CD14-positive monocyte (primary cell): Measurements from ENCODE around the gene S100A1. TPM values are rescaled to one million over a fixed set of nuclear protein-coding genes. Genes with fewer than 3 reads are reported as not detected.

Experiments
- DNase-seq, 3 donors: peaks; one replicate each; pipeline ENCODE4 v3.0.0-alpha.2; 2011 to 2022
- H2AFZ ChIP-seq: 2 replicates; pipeline ENCODE4 v1.6.0; 2012; ENCODE audit warnings: mild to moderate bottlenecking, low read depth, low read length, inconsistent platforms; ENCODE audit not compliant: insufficient read depth, poor library complexity, severe bottlenecking
- H3K27ac ChIP-seq, 2 donors: 1 replicate in 1 of 2; 2 replicates in 1 of 2; pipeline ENCODE4 v1.5.1; 2012 to 2013; ENCODE audit warnings: low read length in 2 of 2, control low read depth in 1 of 2, inconsistent platforms in 1 of 2, low read depth in 1 of 2, mild to moderate bottlenecking in 1 of 2
- H3K27me3 ChIP-seq, 2 donors: one replicate each; pipeline versions ENCODE4 v1.6.0 to v1.6.1; 2011 to 2013; ENCODE audit warnings: low read length in 2 of 2; ENCODE audit not compliant: control insufficient read depth in 2 of 2, insufficient read depth in 2 of 2
- H3K36me3 ChIP-seq, 2 donors: replicated peaks in 1 of 2; 1 replicate in 1 of 2; 2 replicates in 1 of 2; pipeline versions ENCODE4 v1.5.1 to v1.6.1; 2012 to 2013; ENCODE audit warnings: low read length in 2 of 2, control low read depth in 1 of 2, inconsistent platforms in 1 of 2, mild to moderate bottlenecking in 1 of 2; ENCODE audit not compliant: insufficient read depth in 2 of 2, control insufficient read depth in 1 of 2
- H3K4me1 ChIP-seq, 2 donors: 1 replicate in 1 of 2; 2 replicates in 1 of 2; pipeline versions ENCODE4 v1.5.1 to v1.6.1; 2012 to 2013; ENCODE audit warnings: low read length in 2 of 2, control low read depth in 1 of 2, inconsistent platforms in 1 of 2, mild to moderate bottlenecking in 1 of 2, moderate library complexity in 1 of 2; ENCODE audit not compliant: insufficient read depth in 2 of 2, control insufficient read depth in 1 of 2
- H3K4me2 ChIP-seq: replicated peaks from 2 replicates; pipeline ENCODE3; 2012; ENCODE audit warnings: low read length, moderate library complexity, mild to moderate bottlenecking; ENCODE audit not compliant: poor library complexity, severe bottlenecking; ENCODE audit errors: extremely low read depth
- H3K4me3 ChIP-seq, 3 experiments: fragments of 200-600 bp in 1 of 3; sonication (generic) in 1 of 3; replicated peaks in 1 of 3; 1 replicate in 2 of 3; 2 replicates in 1 of 3; pipeline ENCODE4 v1.5.1; 2011 to 2013; ENCODE audit warnings: low read length in 3 of 3, mild to moderate bottlenecking in 3 of 3, control low read depth in 2 of 3, low read depth in 2 of 3, inconsistent platforms in 1 of 3, moderate library complexity in 1 of 3
- H3K79me2 ChIP-seq: 2 replicates; pipeline ENCODE4 v1.6.0; 2012; ENCODE audit warnings: mild to moderate bottlenecking, control low read depth, inconsistent platforms, low read length, moderate library complexity; ENCODE audit not compliant: insufficient read depth
- H3K9ac ChIP-seq: 2 replicates; pipeline ENCODE4 v1.6.0; 2017; ENCODE audit warnings: low read length, mild to moderate bottlenecking; ENCODE audit not compliant: insufficient read depth, poor library complexity, severe bottlenecking
- H3K9me3 ChIP-seq, 2 donors: replicated peaks in 1 of 2; 1 replicate in 1 of 2; 2 replicates in 1 of 2; pipeline versions ENCODE4 v1.5.1 to v1.6.1; 2012 to 2013; ENCODE audit warnings: low read length in 2 of 2, control low read depth in 1 of 2; ENCODE audit not compliant: control insufficient read depth in 1 of 2, insufficient read depth in 1 of 2
- H4K20me1 ChIP-seq: 2 replicates; pipeline ENCODE4 v1.6.0; 2012; ENCODE audit warnings: mild to moderate bottlenecking, low read length, control low read depth, moderate library complexity; ENCODE audit not compliant: insufficient read depth
- H3K27ac Mint-ChIP-seq, 7 donors: one replicate each; pipeline ENCODE4 v1.8.0; 2020; ENCODE audit warnings: mild to moderate bottlenecking in 7 of 7, mixed read lengths in 7 of 7, moderate library complexity in 6 of 7, inconsistent platforms in 2 of 7
- H3K27me3 Mint-ChIP-seq, 3 donors: one replicate each; pipeline ENCODE4 v1.8.0; 2021 to 2022; ENCODE audit warnings: low read depth in 3 of 3, mild to moderate bottlenecking in 3 of 3, mixed read lengths in 3 of 3, moderate library complexity in 3 of 3, inconsistent platforms in 1 of 3
- H3K36me3 Mint-ChIP-seq, 2 donors: one replicate each; pipeline ENCODE4 v1.8.0; 2020; ENCODE audit warnings: mixed read lengths in 2 of 2, inconsistent platforms in 1 of 2, mild to moderate bottlenecking in 1 of 2
- H3K4me1 Mint-ChIP-seq: one replicate; pipeline ENCODE4 v1.8.0; 2020; ENCODE audit warnings: mild to moderate bottlenecking, mixed read lengths
- H3K4me3 Mint-ChIP-seq, 2 donors: one replicate each; pipeline ENCODE4 v1.8.0; 2020; ENCODE audit warnings: mild to moderate bottlenecking in 2 of 2, mixed read lengths in 2 of 2, moderate library complexity in 1 of 2
- H3K9me3 Mint-ChIP-seq, 7 donors: one replicate each; pipeline ENCODE4 v1.8.0; 2020 to 2022; ENCODE audit warnings: mixed read lengths in 7 of 7, mild to moderate bottlenecking in 6 of 7, moderate library complexity in 6 of 7, inconsistent platforms in 2 of 7
- CTCF ChIP-seq: fragments of 200-600 bp; IDR thresholded peaks from one replicate; pipeline ENCODE4 v1.8.0; 2022; ENCODE audit warnings: antibody characterized with exemption, mild to moderate bottlenecking
- WGBS: methylation state at CpG from one replicate; pipeline ENCODE4 v1.1.5; 2013; ENCODE audit warnings: missing lambda C conversion rate; ENCODE audit not compliant: insufficient coverage; 5-methylcytosine and 5-hydroxymethylcytosine counted together
- intact Hi-C, 2 donors: fragments of 100-400 bp; cut with micrococcal nuclease; formaldehyde crosslinking; loops; one replicate each; pipeline versions ENCODE4 v1.15.0 to v1.15.1; 2023
- polyA plus RNA-seq, 3 donors: library from polyadenylated mRNA; depleted of rRNA in 1 of 3; unstranded in 2 of 3; stranded (reverse) in 1 of 3; fragments of 300-500 nt in 2 of 3; fragments of >200 nt in 1 of 3; fragmentation: Illumina TruSeq in 2 of 3; gene quantifications; 1 replicate in 2 of 3; 2 replicates in 1 of 3; pipeline ENCODE4 v1.2.3, GENCODE V29; 2012 to 2021

The S100A1 gene
- polyA plus RNA-seq, 3 donors, result not detected

GRCh38 chr1:153633754-153634665 is 5.8 kb downstream of the S100A1 start, which contains the start of gene CHTOP:
CHTOP (plus strand) TSS chr1:153634066; CDS start chr1:153636589, 2,523 bp downstream.
- peaks cover 26 to 39% of the 10 kb centered on the region in 2 donors for H3K36me3 Mint-ChIP-seq
- Histone ChIP-seq H3K27me3 (no peaks in the 10 kb centered on the region), H3K4me3 (peak within 1 kb of the TSS; percentile 61 to 85 (median 85)), H3K9ac (peak within 1 kb of the TSS; percentile 99), H3K4me1 (peaks cover 24 to 40% of the 10 kb centered on the region in 2 donors), H4K20me1 (peaks cover 42% of the 10 kb centered on the region), H3K9me3 (no peaks in the 10 kb centered on the region), H3K36me3 (peaks cover 30 to 33% of the 10 kb centered on the region in 2 donors), H3K79me2 (peaks cover 49% of the 10 kb centered on the region), H3K27ac (peak within 1 kb of the TSS; percentile 98), H2AFZ (peak within 1 kb of the TSS; percentile 65), H3K4me2 (peak within 1 kb of the TSS; percentile 90)
- H3K4me1 Mint-ChIP-seq, result peaks cover 37% of the 10 kb centered on the region
- peak within 1 kb of the TSS; percentile 90 to 97 for H3K4me3 Mint-ChIP-seq
- no peak for TF ChIP-seq CTCF
- intact Hi-C loops, result loop anchor here (5.0 kb wide), 4 partner anchors 37 to 103 kb away; partner anchors contain the start of gene ILF2 (in 1 of the 2)
- peak; percentile 98 to 99 (median 98) for DNase-seq
- H3K9me3 Mint-ChIP-seq, result no peaks in the 10 kb centered on the region
- peaks cover 0 to 2% (median 0%) of the 10 kb centered on the region in 3 donors for H3K27me3 Mint-ChIP-seq
- H3K27ac Mint-ChIP-seq, result peak within 1 kb of the TSS; percentile 99 to 100 (median 100)
- WGBS, result 2% methylated on average over 60 of the region's 65 CpGs

GRCh38 chr1:153635872-153636271 is 7.6 kb downstream of the S100A1 start:
- intact Hi-C loops, result no loop called here
- peak overlapping the region; percentile 11 for H3K4me2 ChIP-seq
- no peak for TF ChIP-seq CTCF
- H3K79me2 ChIP-seq, result peaks cover 68% of the 10 kb centered on the region
- no peaks in the 10 kb centered on the region for H3K9me3 ChIP-seq
- H3K27ac ChIP-seq, result no peak overlapping the region
- no peak for DNase-seq
- H3K9ac ChIP-seq, result no peak overlapping the region
- no peak overlapping the region for H2AFZ ChIP-seq
- Mint-ChIP-seq H3K4me1 (peaks cover 27% of the 10 kb centered on the region), H3K27me3 (peaks cover 0 to 2% (median 0%) of the 10 kb centered on the region in 3 donors), H3K36me3 (peaks cover 40 to 57% of the 10 kb centered on the region in 2 donors), H3K9me3 (no peaks in the 10 kb centered on the region), H3K4me3 (peak overlapping the region in 1 of 2 donors; percentile 42), H3K27ac (peak overlapping the region in 2 of 7 donors; percentile 32 to 59)
- peaks cover 20 to 40% of the 10 kb centered on the region in 2 donors for H3K4me1 ChIP-seq
- 100% methylated on average over 3 of the region's 7 CpGs for WGBS
- no peak overlapping the region for H3K4me3 ChIP-seq
- peaks cover 61% of the 10 kb centered on the region for H4K20me1 ChIP-seq
- H3K36me3 ChIP-seq, result peaks cover 49 to 51% of the 10 kb centered on the region in 2 donors
- no peaks in the 10 kb centered on the region for H3K27me3 ChIP-seq
